Trophoblast cell (in vitro differentiated cells and primary cell): Measurements from ENCODE around the gene STX16.

Source experiments
- DNase-seq, 2 donors: peaks; one replicate each; pipeline ENCODE4 v3.0.0-alpha.2; 2016
- H2AFZ ChIP-seq: 2 replicates; pipeline ENCODE4 v1.6.1; 2013; ENCODE audit warnings: low read length, moderate library complexity, mild to moderate bottlenecking; ENCODE audit not compliant: insufficient read depth, poor library complexity
- H2AK5ac ChIP-seq: 2 replicates; pipeline ENCODE4 v1.6.1; 2013; ENCODE audit warnings: mild to moderate bottlenecking, low read length
- H2BK120ac ChIP-seq: 2 replicates; pipeline ENCODE4 v1.6.1; 2013; ENCODE audit warnings: low read length, mild to moderate bottlenecking, moderate library complexity; ENCODE audit not compliant: insufficient read depth, poor library complexity
- H2BK12ac ChIP-seq: 2 replicates; pipeline ENCODE4 v1.6.1; 2013; ENCODE audit warnings: mild to moderate bottlenecking, low read length, moderate library complexity
- H2BK5ac ChIP-seq: 2 replicates; pipeline ENCODE4 v1.6.1; 2013; ENCODE audit warnings: low read length, low read depth, moderate library complexity, mild to moderate bottlenecking; ENCODE audit not compliant: poor library complexity
- H3K14ac ChIP-seq: 2 replicates; pipeline ENCODE4 v1.6.1; 2013; ENCODE audit warnings: mild to moderate bottlenecking, low read length
- H3K18ac ChIP-seq: 2 replicates; pipeline ENCODE4 v1.6.1; 2013; ENCODE audit warnings: mild to moderate bottlenecking, low read length
- H3K23ac ChIP-seq: 2 replicates; pipeline ENCODE4 v1.6.1; 2013; ENCODE audit warnings: low read length
- H3K27ac ChIP-seq: 2 replicates; pipeline ENCODE4 v1.5.1; 2013; ENCODE audit warnings: low read depth, mild to moderate bottlenecking, inconsistent platforms, low read length, moderate library complexity
- H3K27me3 ChIP-seq: 2 replicates; pipeline ENCODE4 v1.6.1; 2013; ENCODE audit warnings: inconsistent platforms, mild to moderate bottlenecking, low read length, moderate library complexity; ENCODE audit not compliant: insufficient read depth
- H3K36me3 ChIP-seq, 2 experiments: 1 replicate in 1 of 2; 2 replicates in 1 of 2; pipeline ENCODE4 v1.6.1; 2013; ENCODE audit warnings: low read length in 2 of 2, mild to moderate bottlenecking in 2 of 2, moderate library complexity in 1 of 2; ENCODE audit not compliant: insufficient read depth in 2 of 2, control insufficient read depth in 1 of 2
- H3K4ac ChIP-seq: 2 replicates; pipeline ENCODE4 v1.6.1; 2013; ENCODE audit warnings: low read depth, mild to moderate bottlenecking, low read length, moderate library complexity
- H3K4me1 ChIP-seq, 2 experiments: 1 replicate in 1 of 2; 2 replicates in 1 of 2; pipeline ENCODE4 v1.6.1; 2013; ENCODE audit warnings: low read length in 2 of 2, mild to moderate bottlenecking in 2 of 2, moderate library complexity in 1 of 2; ENCODE audit not compliant: insufficient read depth in 2 of 2, control insufficient read depth in 1 of 2
- H3K4me2 ChIP-seq: 2 replicates; pipeline ENCODE4 v1.6.1; 2013; ENCODE audit warnings: inconsistent platforms, mild to moderate bottlenecking, low read length, moderate library complexity
- H3K4me3 ChIP-seq: 2 replicates; pipeline ENCODE4 v1.5.1; 2013; ENCODE audit warnings: mild to moderate bottlenecking, low read depth, low read length, inconsistent platforms
- H3K79me1 ChIP-seq: one replicate; pipeline ENCODE4 v1.6.1; 2013; ENCODE audit warnings: low read length
- H3K79me2 ChIP-seq: 2 replicates; pipeline ENCODE4 v1.6.1; 2013; ENCODE audit warnings: low read length, mild to moderate bottlenecking; ENCODE audit not compliant: control insufficient read depth, insufficient read depth, poor library complexity
- H3K9ac ChIP-seq: 2 replicates; pipeline ENCODE4 v1.6.1; 2013; ENCODE audit warnings: mild to moderate bottlenecking, low read length
- H3K9me3 ChIP-seq: 2 replicates; pipeline ENCODE4 v1.6.1; 2013; ENCODE audit warnings: low read depth, mild to moderate bottlenecking, control low read depth, inconsistent platforms, low read length; ENCODE audit not compliant: insufficient read depth
- H4K12ac ChIP-seq: 2 replicates; pipeline ENCODE4 v1.6.1; 2013; ENCODE audit warnings: low read depth, mild to moderate bottlenecking, low read length, moderate library complexity
- H4K8ac ChIP-seq: 2 replicates; pipeline ENCODE4 v1.6.1; 2013; ENCODE audit warnings: low read depth, mild to moderate bottlenecking, low read length, moderate library complexity
- H4K91ac ChIP-seq: one replicate; pipeline ENCODE4 v1.6.1; 2013; ENCODE audit warnings: low read depth, mild to moderate bottlenecking, low read length, moderate library complexity
- WGBS: extraction: QIAGEN DNeasy Blood & Tissue Kit; methylation state at CpG from one replicate; pipeline ENCODE4 v1.1.7; 2013; ENCODE audit warnings: missing lambda C conversion rate; ENCODE audit not compliant: insufficient read length, insufficient coverage; ENCODE audit errors: extremely low coverage; 5-methylcytosine and 5-hydroxymethylcytosine counted together

STX16 gene

DNA sequence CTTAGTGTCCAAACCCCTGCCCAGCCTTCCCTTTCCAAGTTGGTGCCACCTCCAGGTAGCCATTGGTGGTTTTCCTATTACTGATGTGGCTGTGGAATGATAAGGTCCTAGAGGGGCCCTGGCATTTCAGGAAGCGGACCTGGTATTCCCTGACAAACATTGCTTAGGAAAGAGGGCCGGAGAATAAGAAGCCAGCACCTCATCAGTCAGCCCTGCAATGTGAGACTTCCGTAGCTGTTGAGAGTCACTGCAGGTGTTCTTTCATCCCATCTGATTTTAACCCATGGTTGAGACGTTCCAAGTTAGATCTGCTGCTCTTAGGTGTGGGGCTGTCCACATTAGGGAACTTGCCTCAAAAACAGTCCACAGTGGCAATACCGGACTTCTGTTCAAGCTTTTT, 26.7 kb downstream of the STX16 start:
- no CpG with 5 or more reads among the region's 5 CpGs for WGBS
- Histone ChIP-seq H3K4me1 (no peaks in the 10 kb centered on the region), H3K79me1 (no peaks in the 10 kb centered on the region), H3K4me3 (no peak overlapping the region), H2BK120ac (no peak overlapping the region), H3K23ac (no peak overlapping the region), H3K4me2 (no peak overlapping the region), H3K14ac (no peak overlapping the region), H3K79me2 (no peaks in the 10 kb centered on the region), H2BK5ac (no peak overlapping the region), H4K8ac (no peak overlapping the region), H2BK12ac (no peak overlapping the region), H4K12ac (no peak overlapping the region), H3K9me3 (no peaks in the 10 kb centered on the region), H3K18ac (no peak overlapping the region), H4K91ac (no peak overlapping the region), H3K4ac (no peak overlapping the region), H3K36me3 (peaks cover 26 to 38% of the 10 kb centered on the region in 2 experiments), H3K27ac (no peak overlapping the region), H3K27me3 (no peaks in the 10 kb centered on the region), H2AK5ac (no peak overlapping the region), H3K9ac (no peak overlapping the region), H2AFZ (no peak overlapping the region)
- DNase-seq: no peak

DNA sequence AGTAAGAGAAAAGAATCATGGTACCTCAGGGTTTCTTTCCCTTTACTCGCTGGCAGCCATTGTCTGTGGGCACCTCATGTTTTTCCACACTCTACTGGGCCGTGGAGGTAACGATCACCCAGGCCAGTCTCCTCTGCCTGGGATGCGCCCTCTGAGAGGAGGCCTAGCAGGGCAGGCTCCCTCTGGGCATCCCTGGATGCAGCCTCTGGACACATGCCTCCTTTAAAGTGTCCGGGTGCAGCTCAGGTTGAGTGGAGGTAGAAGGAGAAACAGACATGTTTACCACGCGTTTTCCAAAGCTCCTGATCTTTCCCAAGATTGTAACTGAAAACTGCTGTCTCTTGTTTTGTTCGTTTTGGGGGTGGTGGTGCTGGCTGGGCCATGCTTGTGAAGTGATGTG, 27.7 kb downstream of the STX16 start:
- Histone ChIP-seq H3K9me3 (no peaks in the 10 kb centered on the region), H3K4me3 (no peak overlapping the region), H3K27ac (no peak overlapping the region), H3K36me3 (peaks cover 22 to 33% of the 10 kb centered on the region in 2 experiments), H2BK12ac (no peak overlapping the region), H3K23ac (no peak overlapping the region), H4K91ac (no peak overlapping the region), H2BK5ac (no peak overlapping the region), H3K9ac (no peak overlapping the region), H3K79me2 (no peaks in the 10 kb centered on the region), H2AFZ (no peak overlapping the region), H4K12ac (no peak overlapping the region), H3K79me1 (no peaks in the 10 kb centered on the region), H3K14ac (no peak overlapping the region), H2AK5ac (no peak overlapping the region), H4K8ac (no peak overlapping the region), H3K18ac (no peak overlapping the region), H3K4me1 (no peaks in the 10 kb centered on the region), H2BK120ac (no peak overlapping the region), H3K27me3 (no peaks in the 10 kb centered on the region), H3K4ac (no peak overlapping the region), H3K4me2 (no peak overlapping the region)
- no peak for DNase-seq
- WGBS: no CpG with 5 or more reads among the region's 8 CpGs

DNA sequence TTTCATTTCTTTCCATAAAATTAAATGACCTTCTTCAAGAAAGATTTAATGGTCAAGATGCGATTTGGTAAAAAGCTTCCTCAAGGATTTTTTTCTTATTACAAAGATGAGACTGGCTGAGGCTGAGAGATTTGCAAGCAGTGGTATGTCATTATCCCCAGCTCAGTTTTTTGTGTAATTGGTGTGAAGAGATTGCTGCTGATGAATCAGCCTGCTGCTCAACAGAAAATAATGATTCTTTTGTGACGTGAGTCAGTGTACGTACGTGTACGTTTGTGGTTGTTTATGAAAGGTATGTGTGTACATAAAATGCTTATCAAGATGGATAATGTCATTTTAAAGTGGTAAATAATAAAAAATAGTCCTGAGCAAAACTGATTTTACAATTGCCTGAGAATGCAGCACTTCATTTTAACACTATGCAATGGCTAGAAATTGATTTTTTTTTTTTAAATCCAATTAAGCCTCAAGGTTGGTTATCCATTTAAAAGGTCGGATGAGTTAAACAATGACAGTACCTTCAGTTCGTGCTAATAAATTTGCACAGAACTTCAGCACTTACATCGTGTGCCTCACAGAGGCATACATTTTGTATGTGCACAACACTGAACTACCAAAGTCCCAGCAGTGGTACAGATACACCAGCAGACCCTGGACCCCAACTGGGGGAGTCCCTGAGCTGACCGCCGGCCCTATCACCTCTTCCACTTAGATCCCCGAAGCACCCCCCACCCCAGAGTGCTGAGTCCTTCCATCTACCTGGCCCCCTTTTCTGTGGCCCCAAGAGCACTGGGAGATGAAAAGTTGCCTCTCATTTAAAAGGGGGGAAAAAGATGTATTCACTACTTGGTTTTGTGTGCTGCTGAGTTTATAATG, 31.8 kb downstream of the STX16 start:
- H2AK5ac ChIP-seq: no peak overlapping the region
- no peak overlapping the region for H3K14ac ChIP-seq
- H3K4me3 ChIP-seq: no peak overlapping the region
- H4K12ac ChIP-seq: no peak overlapping the region
- no peak overlapping the region for H3K18ac ChIP-seq
- H4K91ac ChIP-seq: no peak overlapping the region
- no peak overlapping the region for H3K4ac ChIP-seq
- H4K8ac ChIP-seq: no peak overlapping the region
- DNase-seq: peak in 1 of 2 donors; percentile 16
- H2BK5ac ChIP-seq: no peak overlapping the region
- no peaks in the 10 kb centered on the region for H3K4me1 ChIP-seq
- no peaks in the 10 kb centered on the region for H3K9me3 ChIP-seq
- H3K27ac ChIP-seq: no peak overlapping the region
- H3K4me2 ChIP-seq: no peak overlapping the region
- H3K27me3 ChIP-seq: no peaks in the 10 kb centered on the region
- H3K23ac ChIP-seq: no peak overlapping the region
- no peak overlapping the region for H2BK12ac ChIP-seq
- no peak overlapping the region for H3K9ac ChIP-seq
- no CpG with 5 or more reads among the region's 11 CpGs for WGBS
- no peak overlapping the region for H2AFZ ChIP-seq
- no peak overlapping the region for H2BK120ac ChIP-seq
- H3K36me3 ChIP-seq: peaks cover 5 to 10% of the 10 kb centered on the region in 2 experiments
- no peaks in the 10 kb centered on the region for H3K79me1 ChIP-seq
- H3K79me2 ChIP-seq: no peaks in the 10 kb centered on the region

DNA sequence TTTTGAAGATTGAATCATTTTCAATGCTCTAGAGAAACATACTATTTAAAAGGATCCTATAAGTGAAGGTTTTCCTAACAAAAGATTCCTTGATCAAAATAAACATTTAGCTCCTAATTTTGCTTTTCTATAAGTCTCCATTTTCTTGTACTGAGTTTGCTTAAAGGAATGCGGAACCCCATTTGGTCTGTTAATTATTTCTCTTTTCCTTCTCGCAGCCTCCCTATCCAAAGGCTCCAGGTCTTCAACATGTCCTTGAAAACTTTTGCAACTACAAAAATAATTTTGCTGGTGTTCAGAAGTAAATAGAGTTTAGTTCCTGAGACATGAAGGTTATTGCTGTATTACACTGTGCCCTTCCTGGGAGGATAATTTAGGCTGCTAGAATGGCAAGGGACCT, 33.2 kb downstream of the STX16 start:
- Histone ChIP-seq H2BK120ac (no peak overlapping the region), H3K27ac (no peak overlapping the region), H2AFZ (no peak overlapping the region), H3K9me3 (no peaks in the 10 kb centered on the region), H3K36me3 (peaks cover 5 to 7% of the 10 kb centered on the region in 2 experiments), H4K12ac (no peak overlapping the region), H2BK12ac (no peak overlapping the region), H2AK5ac (no peak overlapping the region), H3K4me3 (no peak overlapping the region), H3K14ac (no peak overlapping the region), H3K79me2 (no peaks in the 10 kb centered on the region), H3K9ac (no peak overlapping the region), H3K4me2 (no peak overlapping the region), H4K8ac (no peak overlapping the region), H3K18ac (no peak overlapping the region), H3K23ac (no peak overlapping the region), H3K4ac (no peak overlapping the region), H4K91ac (no peak overlapping the region), H2BK5ac (no peak overlapping the region), H3K79me1 (no peaks in the 10 kb centered on the region), H3K27me3 (no peaks in the 10 kb centered on the region), H3K4me1 (no peaks in the 10 kb centered on the region)
- no CpG with 5 or more reads among the region's 2 CpGs for WGBS
- no peak for DNase-seq
